ENCODE results near the gene PSMG4. TPM values are rescaled to one million over a fixed set of nuclear protein-coding genes. Genes with fewer than 3 reads are reported as not detected.

PSMG4 gene
- total RNA-seq, 3 donors from 2014 or later (not counting 1 experiment from before 2014, with no cell fraction given): 8.3 to 15.3 (median 11.3) TPM

DNA sequence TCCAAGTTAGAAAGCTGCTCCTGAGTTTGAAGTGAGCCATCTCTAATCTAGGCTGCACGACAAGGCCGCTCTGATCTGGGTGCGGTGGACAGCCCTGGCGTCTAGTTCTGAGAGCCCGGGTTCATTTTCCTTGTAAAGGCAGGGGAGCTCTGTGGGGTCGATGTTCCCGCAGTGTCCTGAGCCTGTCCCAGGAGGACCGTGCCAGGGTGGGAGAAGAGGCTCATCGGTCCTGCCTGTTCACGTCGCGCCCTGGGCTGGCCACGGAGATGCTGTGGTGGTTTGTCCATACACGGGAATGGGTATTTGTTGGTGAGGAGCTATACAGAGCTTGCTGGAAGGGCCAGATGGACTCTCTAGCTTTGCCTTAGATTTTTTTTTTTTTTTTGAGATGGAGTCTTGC lies 27.0 kb downstream of the PSMG4 start:
- Histone ChIP-seq H3K27me3 (ENCODE audit: control insufficient read depth, insufficient read depth, low read length) (no peaks in the 10 kb centered on the region), H3K27ac (ENCODE audit: low read length) (no peak overlapping the region), H3K4me3 (ENCODE audit: low read length) (no peak overlapping the region), H3K36me3 (ENCODE audit: control insufficient read depth, insufficient read depth, low read length) (peaks cover 3% of the 10 kb centered on the region), H3K4me1 (ENCODE audit: control insufficient read depth, insufficient read depth, low read length) (no peaks in the 10 kb centered on the region), H3K9me3 (ENCODE audit: control insufficient read depth, insufficient read depth, low read length) (no peaks in the 10 kb centered on the region)
- ATAC-seq (no peak), DNase-seq (no peak)
- no peaks in the 10 kb centered on the region for H3K36me3 Mint-ChIP-seq
- H3K27ac Mint-ChIP-seq: no peak overlapping the region
- no peak overlapping the region for H3K4me3 Mint-ChIP-seq
- WGBS (ENCODE audit: insufficient coverage): 89% methylated on average over 14 of the region's 14 CpGs
- no peaks in the 10 kb centered on the region for H3K4me1 Mint-ChIP-seq
- intact Hi-C loops (cut with micrococcal nuclease): no loop called here
- H3K27me3 Mint-ChIP-seq (ENCODE audit: low read depth in 2 of 2): no peaks in the 10 kb centered on the region
- no peaks in the 10 kb centered on the region for H3K9me3 Mint-ChIP-seq
- no peak for TF ChIP-seq CTCF (IDR thresholded peaks at IDR 0.05)

- intact Hi-C loops (cut with micrococcal nuclease): no loop called here
- no peak overlapping the region for H3K4me3 ChIP-seq (ENCODE audit: low read length)
- Mint-ChIP-seq H3K9me3 (no peaks in the 10 kb centered on the region), H3K4me3 (no peak overlapping the region), H3K27ac (no peak overlapping the region), H3K27me3 (ENCODE audit: low read depth in 2 of 2) (no peaks in the 10 kb centered on the region), H3K4me1 (no peaks in the 10 kb centered on the region), H3K36me3 (no peaks in the 10 kb centered on the region)
- H3K27me3 ChIP-seq (ENCODE audit: control insufficient read depth, insufficient read depth, low read length): no peaks in the 10 kb centered on the region
- no peaks in the 10 kb centered on the region for H3K4me1 ChIP-seq (ENCODE audit: control insufficient read depth, insufficient read depth, low read length)
- ATAC-seq (no peak), DNase-seq (no peak)
- 97% methylated on average over 24 of the region's 24 CpGs for WGBS (ENCODE audit: insufficient coverage)
- H3K36me3 ChIP-seq (ENCODE audit: control insufficient read depth, insufficient read depth, low read length): no peaks in the 10 kb centered on the region
- no peaks in the 10 kb centered on the region for H3K9me3 ChIP-seq (ENCODE audit: control insufficient read depth, insufficient read depth, low read length)
- TF ChIP-seq CTCF (IDR thresholded peaks at IDR 0.05): no peak
- no peak overlapping the region for H3K27ac ChIP-seq (ENCODE audit: low read length)
Observed at GRCh38 chr6:3286641-3287171, 28.0 kb downstream of the PSMG4 start.

DNA sequence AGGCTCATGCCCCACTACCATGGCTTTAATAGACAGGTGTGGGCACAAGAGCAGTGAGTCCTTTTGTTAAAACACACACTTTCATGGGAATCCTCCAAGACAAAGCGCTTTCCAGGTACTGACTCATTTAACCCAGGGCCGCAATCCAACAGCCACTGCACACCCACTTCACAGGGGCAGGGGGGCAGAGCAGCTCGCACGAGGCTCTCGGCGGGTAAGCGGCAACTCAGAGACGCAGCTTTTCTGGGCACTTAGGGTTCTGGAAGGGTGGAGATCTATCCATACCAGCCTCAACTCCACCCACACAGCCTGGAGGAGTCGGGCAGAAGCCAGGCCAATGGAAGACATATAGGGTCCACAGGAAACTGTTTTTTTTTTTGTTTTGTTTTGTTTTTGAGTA lies 28.6 kb downstream of the PSMG4 start:
- WGBS (ENCODE audit: insufficient coverage): 84% methylated on average over 7 of the region's 9 CpGs

More for the DNA sequence above, 28.6 kb downstream of the PSMG4 start:
- H3K4me3 ChIP-seq (ENCODE audit: low read length): no peak overlapping the region
- intact Hi-C loops (cut with micrococcal nuclease): no loop called here
- no peaks in the 10 kb centered on the region for H3K36me3 ChIP-seq (ENCODE audit: control insufficient read depth, insufficient read depth, low read length)
- Mint-ChIP-seq H3K36me3 (no peaks in the 10 kb centered on the region), H3K27ac (no peak overlapping the region), H3K9me3 (no peaks in the 10 kb centered on the region), H3K27me3 (ENCODE audit: low read depth in 2 of 2) (no peaks in the 10 kb centered on the region), H3K4me1 (no peaks in the 10 kb centered on the region), H3K4me3 (no peak overlapping the region)
- no peaks in the 10 kb centered on the region for H3K27me3 ChIP-seq (ENCODE audit: control insufficient read depth, insufficient read depth, low read length)
- no peaks in the 10 kb centered on the region for H3K9me3 ChIP-seq (ENCODE audit: control insufficient read depth, insufficient read depth, low read length)
- no peaks in the 10 kb centered on the region for H3K4me1 ChIP-seq (ENCODE audit: control insufficient read depth, insufficient read depth, low read length)
- TF ChIP-seq CTCF (IDR thresholded peaks at IDR 0.05): no peak
- no peak for ATAC-seq
- H3K27ac ChIP-seq (ENCODE audit: low read length): no peak overlapping the region
- no peak for DNase-seq
